ENCODE measurements around the gene KDM8. TPM values are rescaled to one million over a fixed set of nuclear protein-coding genes. Genes with fewer than 3 reads are reported as not detected.

The KDM8 gene
- total RNA-seq, 1 donor from 2014 or later: 1.8 TPM

GRCh38 chr16:27175888-27176287 lies 27.4 kb upstream of the KDM8 start:
- no peak overlapping the region for H3K4me3 ChIP-seq (ENCODE audit: low read depth, low read length)
- no peak for TF ChIP-seq CTCF (IDR thresholded peaks at IDR 0.05; ENCODE audit: insufficient read depth, low read length, severe bottlenecking)
- no peaks in the 10 kb centered on the region for H3K36me3 ChIP-seq (ENCODE audit: control insufficient read depth, insufficient read depth, low read length)
- no peak for DNase-seq (ENCODE audit: low read depth)
- no peaks in the 10 kb centered on the region for H3K27me3 ChIP-seq (ENCODE audit: control insufficient read depth, insufficient read depth, low read length)
- no peak for FAIRE-seq

- FAIRE-seq: no peak
- no peak for TF ChIP-seq CTCF (IDR thresholded peaks at IDR 0.05; ENCODE audit: insufficient read depth, low read length, severe bottlenecking)
- peaks cover 5% of the 10 kb centered on the region for H3K27me3 ChIP-seq (ENCODE audit: control insufficient read depth, insufficient read depth, low read length)
- no peaks in the 10 kb centered on the region for H3K36me3 ChIP-seq (ENCODE audit: control insufficient read depth, insufficient read depth, low read length)
- H3K4me3 ChIP-seq (ENCODE audit: low read depth, low read length): no peak overlapping the region
- DNase-seq (ENCODE audit: low read depth): peak; percentile 88
Observed at GRCh38 chr16:27177031-27177774, 26.1 kb upstream of the KDM8 start.

GRCh38 chr16:27179500-27180072 lies 23.7 kb upstream of the KDM8 start:
- Histone ChIP-seq H3K27me3 (ENCODE audit: control insufficient read depth, insufficient read depth, low read length) (peaks cover 5% of the 10 kb centered on the region), H3K36me3 (ENCODE audit: control insufficient read depth, insufficient read depth, low read length) (no peaks in the 10 kb centered on the region), H3K4me3 (ENCODE audit: low read depth, low read length) (no peak overlapping the region)
- TF ChIP-seq CTCF (IDR thresholded peaks at IDR 0.05; ENCODE audit: insufficient read depth, low read length, severe bottlenecking): peak; percentile 84
- FAIRE-seq (no peak), DNase-seq (ENCODE audit: low read depth) (peak; percentile 58)

- Histone ChIP-seq H3K36me3 (ENCODE audit: control insufficient read depth, insufficient read depth, low read length) (no peaks in the 10 kb centered on the region), H3K4me3 (ENCODE audit: low read depth, low read length) (no peak overlapping the region), H3K27me3 (ENCODE audit: control insufficient read depth, insufficient read depth, low read length) (peaks cover 5% of the 10 kb centered on the region)
- TF ChIP-seq CTCF (IDR thresholded peaks at IDR 0.05; ENCODE audit: insufficient read depth, low read length, severe bottlenecking): peak; percentile 38
- FAIRE-seq (no peak), DNase-seq (ENCODE audit: low read depth) (no peak)
Observed at GRCh38 chr16:27181019-27181790, 22.1 kb upstream of the KDM8 start.

GRCh38 chr16:27182906-27183405 lies 20.4 kb upstream of the KDM8 start:
- no peak for TF ChIP-seq CTCF (IDR thresholded peaks at IDR 0.05; ENCODE audit: insufficient read depth, low read length, severe bottlenecking)
- no peaks in the 10 kb centered on the region for H3K36me3 ChIP-seq (ENCODE audit: control insufficient read depth, insufficient read depth, low read length)
- no peak for FAIRE-seq
- H3K27me3 ChIP-seq (ENCODE audit: control insufficient read depth, insufficient read depth, low read length): peaks cover 5% of the 10 kb centered on the region
- DNase-seq (ENCODE audit: low read depth): no peak
- no peak overlapping the region for H3K4me3 ChIP-seq (ENCODE audit: low read depth, low read length)

Measured in bronchial epithelial cell (primary cell).